Stimulated activated CD8-positive, alpha-beta memory T cell treated with anti-CD3 and anti-CD28 coated beads, Interleukin-4, amount 100 ng/mL, for 24 hours (primary cell): ENCODE results near the gene KIAA0319L.

Experiments
- DNase-seq: peaks from one replicate; pipeline ENCODE4 v3.0.0-alpha.2; 2020; ENCODE audit warnings: low read depth

The KIAA0319L gene

DNA sequence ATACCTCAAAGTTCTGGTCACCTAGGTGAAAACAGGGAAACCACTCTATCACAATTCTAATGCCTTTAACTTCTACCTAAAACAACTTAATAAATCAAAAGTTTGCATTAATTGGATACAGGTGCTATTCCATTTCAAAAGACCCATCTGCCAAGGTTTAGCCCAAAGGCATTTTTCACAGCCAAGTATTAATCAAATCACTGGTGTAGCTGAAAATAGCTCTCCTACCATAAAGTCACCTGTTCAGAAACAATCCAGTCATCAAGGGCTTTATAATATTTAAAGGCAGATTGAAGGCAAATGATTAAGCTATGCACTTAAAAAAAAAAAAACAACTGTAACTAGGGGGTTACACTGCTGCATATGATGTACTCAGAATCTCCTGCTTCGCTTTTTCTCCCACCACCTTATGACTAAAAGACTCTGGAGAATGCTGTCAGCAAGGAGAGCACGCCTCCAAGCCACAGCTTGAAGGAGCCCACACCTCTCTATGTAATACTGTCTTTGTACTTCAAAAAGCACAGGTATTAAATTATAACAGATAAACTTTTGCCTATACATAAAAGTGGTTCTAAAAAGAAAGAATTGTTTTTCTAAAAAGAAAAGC is 20.5 kb downstream of the KIAA0319L start:
- no peak for DNase-seq

DNA sequence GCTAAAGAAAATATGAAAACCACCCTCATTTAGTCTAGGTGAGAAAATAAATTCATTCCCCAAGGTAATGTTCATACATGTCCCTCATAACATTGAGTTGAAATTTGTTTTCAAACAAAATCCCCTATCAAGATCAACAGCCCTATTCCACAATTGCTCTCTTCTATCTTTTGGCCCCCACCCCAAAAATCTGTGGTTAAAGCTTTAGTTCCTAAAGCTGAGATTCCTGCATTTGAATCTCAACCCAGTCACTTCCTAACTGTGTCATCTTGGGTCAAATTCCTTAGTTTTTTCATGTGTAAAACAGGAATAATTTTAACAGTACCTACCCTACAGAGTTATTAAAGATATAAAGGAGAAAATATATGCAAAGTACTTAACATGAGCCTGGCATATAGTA is 22.0 kb downstream of the KIAA0319L start:
- no peak for DNase-seq

DNA sequence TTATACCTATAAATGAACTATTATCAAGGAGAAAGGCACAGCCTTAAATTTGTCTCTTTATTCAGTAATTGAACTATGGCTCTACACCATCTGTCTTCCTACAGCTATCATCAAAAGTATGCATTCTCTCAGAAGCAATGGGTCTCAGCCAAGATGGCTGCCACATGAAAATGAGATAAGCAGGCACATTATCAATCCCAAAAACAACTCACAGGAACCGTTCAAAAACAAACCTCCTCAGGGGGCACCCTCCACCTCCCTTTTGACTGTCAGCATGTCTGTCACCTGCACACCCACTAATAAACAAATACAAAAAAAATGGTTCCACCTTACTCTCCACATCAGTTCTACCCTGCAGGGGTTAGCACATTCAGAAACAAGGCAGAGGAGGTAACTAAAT is 23.6 kb downstream of the KIAA0319L start:
- DNase-seq: no peak

DNA sequence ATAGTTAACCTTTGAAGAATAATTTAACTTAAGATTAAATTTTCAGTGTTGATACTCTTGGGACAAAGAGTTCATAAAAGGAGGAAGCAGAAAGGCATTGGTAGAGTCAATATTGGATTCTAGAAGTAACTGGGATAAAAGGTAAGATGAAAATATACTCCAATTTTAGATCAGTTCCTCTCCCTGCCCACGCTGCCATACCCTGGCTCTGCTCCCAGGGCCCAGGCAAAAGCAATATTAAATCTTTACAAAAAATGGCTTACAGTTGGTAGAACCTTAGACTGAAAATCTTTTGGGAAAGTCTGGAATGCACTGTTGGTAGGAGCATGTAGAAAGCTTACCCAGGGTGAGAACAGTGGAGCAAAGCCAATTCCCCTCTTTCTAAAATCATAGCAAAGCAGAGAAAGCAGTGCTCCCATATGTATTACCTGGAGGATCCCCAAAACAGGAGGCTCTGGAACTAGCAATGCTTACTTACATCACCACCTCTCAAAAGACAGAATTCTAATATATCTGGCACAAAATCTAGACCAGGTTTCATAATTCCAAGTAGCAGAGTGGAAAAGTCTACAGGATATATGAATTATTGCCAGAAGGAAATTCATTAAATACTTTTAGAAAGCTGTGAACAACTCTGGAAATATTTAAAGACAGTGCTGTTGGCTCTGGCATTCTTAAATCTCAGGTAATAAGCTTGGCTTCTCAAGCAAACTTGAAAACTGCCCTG is 24.5 kb downstream of the KIAA0319L start:
- DNase-seq: no peak

DNA sequence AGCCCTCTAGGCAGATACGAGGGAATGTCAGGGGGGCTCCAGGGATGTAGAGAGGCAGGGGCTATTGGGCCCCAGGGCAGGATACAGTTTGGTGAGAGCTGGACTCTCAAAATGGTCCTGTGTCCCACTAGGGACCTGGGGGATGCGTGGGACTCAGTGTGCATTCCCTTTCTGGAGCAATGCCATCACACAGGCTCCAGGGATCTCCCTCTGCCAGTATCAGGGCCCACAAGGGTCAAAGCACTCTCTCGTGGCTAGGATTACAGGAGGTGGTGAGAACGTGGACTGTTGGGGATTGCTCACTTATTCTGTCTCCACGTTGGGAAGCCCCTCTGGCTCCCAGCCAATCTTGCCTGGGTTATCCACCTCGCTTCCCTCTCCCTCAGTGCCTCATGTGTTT is 25.8 kb downstream of the KIAA0319L start:
- no peak for DNase-seq

DNA sequence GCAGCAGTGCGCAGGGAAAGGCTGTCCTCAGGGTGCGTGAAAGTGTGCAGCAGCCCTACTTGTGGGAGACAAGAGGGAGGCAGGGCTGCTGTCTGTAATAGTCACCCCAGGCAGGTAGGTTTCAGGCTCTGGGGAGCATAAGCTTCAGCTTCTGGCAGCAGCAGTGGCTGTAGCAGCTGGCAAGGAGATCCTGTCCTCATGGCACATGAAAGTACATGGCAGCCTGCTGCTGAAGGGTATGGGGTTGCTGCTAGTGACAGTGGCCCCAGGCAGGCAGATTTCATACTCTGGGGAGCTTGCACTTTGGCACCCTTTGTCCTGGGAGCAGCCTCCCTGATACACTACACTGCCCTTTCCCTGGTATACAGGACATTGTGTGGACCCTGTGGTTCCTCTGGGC is 26.3 kb downstream of the KIAA0319L start:
- no peak for DNase-seq

DNA sequence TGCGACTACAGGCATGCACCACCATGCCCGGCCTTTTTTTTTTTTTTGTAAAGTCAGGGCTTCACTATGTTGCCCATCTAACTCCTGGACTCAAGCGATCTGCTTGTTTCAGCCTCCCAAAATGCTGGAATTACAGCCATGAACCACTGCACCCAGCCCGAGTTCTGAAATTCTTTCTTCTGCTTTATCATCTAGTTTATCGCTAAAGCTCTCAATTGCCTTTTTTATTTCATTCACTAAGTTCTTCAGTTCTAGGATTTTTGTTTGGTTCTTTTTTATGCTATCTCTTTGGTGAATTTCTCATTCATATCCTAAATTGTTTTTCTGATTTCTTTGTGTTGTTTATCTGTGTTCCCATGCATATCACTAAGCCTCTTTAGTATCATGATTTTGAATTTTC is 27.0 kb downstream of the KIAA0319L start:
- DNase-seq: no peak

DNA sequence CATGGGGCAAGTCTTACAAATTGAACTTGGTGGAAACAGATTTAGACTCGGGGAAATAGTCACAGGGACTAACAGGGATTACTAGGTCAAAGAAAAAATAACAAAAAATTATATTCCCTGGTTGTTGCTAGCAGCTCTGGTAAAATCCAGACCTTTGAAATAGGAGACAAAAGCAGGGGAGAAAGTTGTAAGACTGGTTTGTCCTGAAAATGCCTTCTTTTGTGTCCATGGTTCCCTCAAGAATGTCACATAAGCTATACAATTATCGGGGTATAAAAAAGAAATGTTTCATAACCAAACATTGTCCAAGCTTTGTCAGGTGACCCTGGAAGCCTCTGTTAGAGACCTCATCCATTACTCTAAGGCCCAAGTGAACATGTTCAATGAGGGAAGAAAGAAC is 33.1 kb downstream of the KIAA0319L start:
- DNase-seq: no peak

DNA sequence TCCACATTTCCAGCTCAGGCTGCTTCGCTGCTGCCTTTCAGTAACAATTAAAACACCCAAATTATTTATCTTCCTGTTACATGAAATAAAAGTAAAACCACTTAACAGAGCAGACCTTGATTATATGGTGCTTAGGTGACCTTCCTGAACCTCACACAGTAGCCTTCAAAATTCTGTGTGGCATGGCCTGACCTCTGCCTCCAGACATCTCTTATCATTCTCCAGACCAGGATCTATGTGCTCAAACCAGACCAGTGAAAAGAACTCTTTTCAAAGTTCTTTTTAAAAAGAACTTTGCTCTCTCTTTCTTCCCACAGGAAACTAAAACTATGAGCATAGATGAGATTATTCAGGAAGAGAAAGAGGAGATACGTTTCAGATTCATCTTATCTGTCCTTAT is 37.8 kb downstream of the KIAA0319L start:
- no peak for DNase-seq

DNA sequence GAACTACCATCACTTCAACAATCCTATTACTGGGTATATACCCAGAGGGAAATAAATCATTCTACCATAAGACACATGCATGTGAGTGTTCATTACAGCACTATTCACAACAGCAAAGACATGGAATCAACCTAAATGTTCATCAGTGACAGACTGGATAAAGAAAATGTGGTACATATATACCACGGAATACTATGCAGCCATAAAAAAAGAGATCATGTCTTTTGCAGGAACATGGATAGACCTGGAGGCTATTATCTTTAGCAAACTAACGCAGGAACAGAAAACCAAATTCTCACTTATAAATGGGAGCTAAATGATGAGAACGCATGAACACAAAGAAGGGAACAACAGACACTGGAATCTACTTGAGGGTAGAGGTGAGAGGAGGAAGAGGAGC is 39.0 kb downstream of the KIAA0319L start:
- no peak for DNase-seq

DNA sequence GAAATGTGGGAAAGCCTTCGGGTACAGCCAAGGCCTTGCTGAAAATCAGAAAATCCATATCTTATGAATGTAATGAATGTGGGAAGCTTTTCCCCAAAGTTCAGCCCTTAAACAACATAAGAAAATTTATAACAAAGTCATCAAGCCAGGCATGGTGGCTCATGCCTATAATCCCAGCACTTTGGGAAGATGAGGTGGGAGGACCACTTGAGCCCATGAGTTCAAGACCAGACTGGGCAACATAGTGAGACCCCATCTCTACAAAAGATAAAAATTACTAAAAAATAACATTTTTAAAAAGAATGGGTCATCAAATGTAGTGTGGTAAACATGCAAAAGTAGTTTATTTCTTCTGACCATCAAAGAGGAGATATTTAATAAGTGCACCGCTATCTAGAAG is 45.9 kb downstream of the KIAA0319L start:
- DNase-seq: no peak

DNA sequence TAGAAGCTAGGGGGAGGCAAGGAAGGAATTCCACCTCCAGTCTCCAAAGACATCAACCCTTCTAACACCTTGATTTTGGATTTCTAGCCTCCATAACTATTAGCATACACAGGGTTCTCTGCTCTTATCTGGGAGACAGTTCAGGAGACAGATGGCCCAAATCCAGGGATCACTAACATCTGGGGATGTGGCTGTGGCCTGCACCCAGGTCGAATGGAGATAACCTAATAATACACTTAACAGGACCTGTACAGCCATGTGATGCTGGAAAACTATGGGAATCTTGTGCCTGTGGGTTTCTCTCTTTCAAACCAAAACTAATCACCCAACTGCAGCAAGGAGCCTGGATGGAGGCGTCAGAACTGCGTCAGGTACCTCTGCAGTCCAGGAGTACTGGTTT is 47.6 kb downstream of the KIAA0319L start:
- no peak for DNase-seq

DNA sequence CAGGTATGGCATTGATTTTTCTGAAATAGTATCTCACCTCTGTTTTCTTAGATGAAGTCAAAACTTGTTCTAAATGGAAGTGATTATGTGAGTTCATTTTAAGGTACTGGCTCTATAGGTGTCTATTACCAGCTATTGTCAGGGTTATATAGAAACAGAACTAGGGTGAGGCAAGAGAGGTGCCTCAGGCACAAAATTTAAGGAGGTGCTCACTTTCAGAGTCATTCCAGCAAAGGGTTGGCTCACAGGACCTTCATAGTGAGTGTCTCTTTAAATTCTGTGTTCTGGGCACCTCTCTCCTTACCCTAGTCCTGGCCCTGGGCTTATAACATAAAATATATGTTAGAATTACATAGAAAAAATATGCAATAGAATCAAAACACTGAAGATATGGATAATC is 49.3 kb downstream of the KIAA0319L start:
- DNase-seq: no peak

DNA sequence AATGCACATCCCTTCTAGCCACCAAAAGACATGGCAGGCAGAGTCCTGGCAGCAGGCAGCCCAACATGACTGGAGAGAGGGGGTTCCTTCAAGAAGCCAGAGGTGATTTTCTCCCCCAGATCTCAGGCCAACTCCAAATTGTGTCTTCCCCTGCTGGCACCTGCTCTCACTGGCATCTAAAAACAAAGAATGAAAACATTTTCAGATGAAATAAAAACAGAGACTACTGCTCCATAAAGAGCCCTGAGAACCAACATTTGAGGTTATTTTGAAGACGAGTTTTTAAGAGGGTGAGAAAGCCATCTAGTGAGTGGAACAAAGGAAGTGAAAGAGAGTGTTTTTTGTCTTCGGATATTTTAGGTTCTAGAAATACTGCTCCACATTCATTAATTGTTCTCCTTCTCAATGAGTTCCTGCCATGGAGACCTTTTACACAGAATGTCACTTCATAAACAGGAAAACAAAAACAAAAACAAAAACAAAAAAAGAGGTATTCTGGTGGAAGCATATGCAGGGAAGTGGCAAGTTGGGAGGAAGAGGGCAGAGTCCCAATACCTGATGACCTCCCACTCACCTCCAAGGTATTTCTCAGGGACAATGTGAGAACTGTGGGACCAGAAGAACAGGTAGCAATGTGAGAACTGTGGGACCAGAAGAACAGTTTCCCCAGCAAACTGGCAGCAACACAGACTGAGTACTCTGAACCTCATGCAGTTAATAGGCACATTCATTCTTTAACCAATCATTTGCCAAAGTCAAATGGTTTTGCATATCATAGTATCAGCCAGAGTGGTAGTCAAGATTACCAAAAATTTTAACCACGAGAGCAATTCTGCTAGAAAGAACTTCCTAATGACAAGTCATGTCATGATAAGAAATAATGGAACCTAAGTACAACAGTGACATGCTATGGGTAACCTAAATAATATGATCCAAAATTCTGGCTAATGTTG is 50.0 kb downstream of the KIAA0319L start:
- no peak for DNase-seq

DNA sequence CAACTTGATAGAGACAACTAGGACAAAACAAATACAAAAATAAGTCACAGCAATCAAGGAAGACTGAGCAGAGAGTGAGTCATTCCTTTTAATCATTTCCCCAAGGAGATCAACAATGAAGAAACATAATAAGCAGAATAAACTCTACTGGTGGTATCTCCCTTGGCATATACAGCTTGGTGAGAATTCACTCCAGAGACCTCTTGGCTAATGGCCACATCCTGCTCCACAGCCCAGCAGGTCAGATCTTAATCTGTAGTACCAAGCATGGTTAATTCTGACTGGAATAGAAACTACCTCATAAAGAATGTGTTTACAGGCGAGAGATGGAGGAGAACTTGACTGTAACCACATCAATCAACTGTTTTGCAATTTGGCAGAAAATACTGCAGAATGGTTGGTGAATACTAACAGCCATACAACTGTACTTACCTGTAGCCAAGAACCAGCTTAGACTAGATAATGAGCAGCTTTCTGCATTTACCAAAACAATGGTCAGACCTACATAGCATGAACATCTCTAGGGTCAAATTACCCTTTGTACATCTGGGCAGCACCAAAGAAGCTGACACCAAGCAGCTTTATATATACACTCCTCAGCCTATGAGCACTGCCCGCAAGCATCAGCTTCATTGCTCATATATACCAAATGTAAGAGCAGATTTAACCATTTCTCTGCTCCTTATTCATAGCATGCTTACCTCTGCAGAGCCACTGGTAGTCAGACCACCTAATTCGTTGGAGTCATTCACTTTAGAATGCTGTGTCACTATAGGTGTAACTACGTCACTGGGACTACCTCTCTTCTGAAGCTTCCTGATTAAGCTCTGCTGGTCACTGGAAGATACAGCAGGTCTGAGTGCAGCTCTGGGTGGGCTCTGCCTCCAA is 51.0 kb downstream of the KIAA0319L start:
- no peak for DNase-seq

DNA sequence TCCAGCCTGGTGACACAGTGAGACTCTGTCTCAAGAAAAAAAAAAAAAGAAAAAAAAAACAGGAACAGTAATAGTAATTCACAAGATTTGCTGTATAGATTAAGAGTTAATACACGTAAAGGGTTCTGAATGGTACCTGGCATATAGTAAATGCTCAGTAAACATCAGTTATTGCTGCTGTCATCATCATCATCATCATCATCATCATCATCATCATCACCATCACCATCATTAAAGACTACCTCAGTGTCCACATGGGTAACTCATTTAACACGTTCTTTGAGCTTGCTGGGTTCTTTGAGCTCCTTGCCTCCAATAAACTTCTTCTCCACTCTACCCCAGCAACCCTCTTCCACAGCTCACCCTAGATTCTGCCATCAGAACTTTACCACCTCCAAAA is 55.0 kb downstream of the KIAA0319L start:
- no peak for DNase-seq

DNA sequence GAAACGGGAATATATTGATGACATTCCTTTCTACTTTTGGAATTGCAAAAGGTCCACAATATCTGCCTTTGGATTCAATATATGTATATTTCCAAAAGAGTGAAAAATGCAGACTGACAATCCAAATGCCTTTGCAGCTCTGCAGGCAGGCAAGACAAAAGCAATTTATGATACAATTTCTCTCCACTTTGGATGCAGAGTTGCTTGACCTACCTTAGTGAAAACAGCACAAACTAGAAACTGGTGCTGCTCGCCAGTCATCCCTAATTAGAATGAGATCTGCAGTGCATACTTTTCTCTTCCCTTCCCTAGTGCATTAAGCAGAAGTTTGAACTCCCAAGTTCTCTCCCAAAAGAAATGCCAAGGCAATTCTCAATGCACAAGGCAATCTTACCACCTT is 56.8 kb downstream of the KIAA0319L start:
- no peak for DNase-seq

DNA sequence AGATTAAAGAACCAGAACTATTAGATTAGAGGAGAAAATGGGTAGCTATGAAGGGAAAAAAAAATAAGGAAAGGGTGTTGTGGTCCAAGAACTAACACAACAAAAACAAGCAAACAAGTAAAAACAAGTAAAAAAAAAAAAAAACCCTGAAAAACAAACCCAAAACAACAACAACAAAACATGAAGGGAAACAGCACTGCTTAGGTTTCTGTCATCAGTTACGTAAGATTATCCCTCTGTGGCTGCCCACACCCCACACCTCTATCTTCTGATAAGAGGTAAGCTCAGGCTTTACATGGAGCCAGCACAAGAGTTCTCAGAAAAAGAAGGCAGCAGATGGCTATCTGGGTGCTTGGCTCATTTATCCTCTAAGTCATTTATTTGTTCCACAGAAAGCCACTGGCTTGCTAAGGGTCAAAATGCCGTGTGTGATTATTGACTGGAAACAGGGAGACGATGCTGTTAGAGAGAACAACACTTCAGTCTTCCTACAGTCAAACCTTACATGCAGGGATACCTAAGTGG is 57.5 kb downstream of the KIAA0319L start:
- no peak for DNase-seq

DNA sequence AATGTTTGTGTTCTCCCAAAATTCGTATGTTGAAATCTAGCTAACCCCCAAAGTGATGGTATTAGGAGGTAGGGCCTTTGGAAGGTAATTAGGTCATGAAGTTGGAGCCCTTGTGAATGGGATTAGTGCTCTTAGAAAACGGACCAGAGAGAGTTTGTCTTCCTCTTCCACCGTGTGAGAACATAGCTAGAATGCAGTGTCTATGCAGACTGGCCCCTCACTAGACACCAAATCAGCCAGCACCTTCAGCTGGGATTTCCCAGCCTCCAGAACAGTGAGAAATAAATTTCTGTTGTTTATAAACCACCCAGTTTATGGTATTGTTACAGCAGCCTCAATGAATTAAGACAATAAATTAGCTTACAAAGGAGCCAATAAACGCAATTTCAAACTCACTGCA is 58.0 kb downstream of the KIAA0319L start:
- no peak for DNase-seq

DNA sequence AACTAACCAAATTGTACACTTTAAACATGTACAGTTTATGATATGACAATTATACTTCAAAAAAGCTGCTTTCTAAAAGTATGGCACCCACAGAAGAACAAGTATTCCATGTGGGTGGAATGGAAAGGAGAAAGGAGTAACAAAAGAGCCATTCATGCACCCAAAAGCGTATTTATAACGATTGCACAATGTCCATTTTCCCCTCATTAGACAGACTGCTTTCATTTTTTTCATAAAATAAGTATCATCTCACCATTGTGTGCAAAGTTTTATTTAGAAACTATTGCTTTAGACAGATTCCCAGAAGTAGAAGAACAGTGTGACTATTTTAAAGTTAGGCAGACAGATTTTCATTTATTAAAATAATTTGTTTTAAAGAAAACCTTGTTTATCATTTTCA is 59.6 kb downstream of the KIAA0319L start:
- no peak for DNase-seq

DNA sequence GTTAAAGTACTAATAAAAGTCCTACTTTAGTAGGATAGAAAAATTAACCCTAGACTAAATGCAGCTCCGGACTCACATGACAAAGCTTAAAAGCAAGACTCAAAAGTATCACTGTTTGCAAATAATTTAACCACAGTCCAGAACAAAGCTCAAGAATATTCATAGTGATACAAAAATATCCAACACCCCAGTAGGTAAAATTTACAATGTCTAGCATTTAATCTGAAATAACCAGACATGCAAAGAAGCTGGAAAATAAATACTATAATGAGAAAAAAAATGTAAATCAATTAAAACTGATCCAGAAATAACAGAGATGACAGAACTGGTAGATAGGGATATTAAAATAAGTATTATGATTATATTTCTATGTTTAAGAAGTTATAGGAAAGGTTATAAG is 67.0 kb downstream of the KIAA0319L start:
- DNase-seq: no peak

DNA sequence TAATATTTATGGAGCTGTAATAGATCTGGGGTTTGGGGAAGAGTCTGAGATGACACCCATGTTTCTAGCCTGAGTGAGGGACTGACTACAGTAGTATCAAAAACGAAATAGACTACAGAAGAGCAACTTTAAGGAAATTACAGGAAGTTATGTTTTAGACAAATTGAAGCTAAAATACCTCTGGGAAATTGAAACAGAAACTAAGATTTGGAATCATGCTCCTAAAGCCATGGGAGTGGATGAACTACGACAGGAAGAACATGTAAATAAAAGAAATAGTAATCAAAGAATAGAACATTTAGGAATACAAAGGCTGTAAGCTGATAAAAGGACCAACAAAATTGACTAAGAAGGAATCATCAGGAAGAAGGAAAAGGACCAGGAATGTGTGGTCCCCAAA is 68.9 kb downstream of the KIAA0319L start:
- no peak for DNase-seq
